HG03135 (cell line): ENCODE results near the gene PEA15.

Source experiments
- ATAC-seq: cut with Tn5 transposase; IDR thresholded peaks from one replicate; pipeline ENCODE4 v1.9.1; 2021; ENCODE audit warnings: mild to moderate bottlenecking, moderate library complexity; ENCODE audit not compliant: unreplicated experiment

The PEA15 gene

GRCh38 chr1:160207771-160208556 lies 2.8 kb downstream of the PEA15 start:
- ATAC-seq: no peak

DNA sequence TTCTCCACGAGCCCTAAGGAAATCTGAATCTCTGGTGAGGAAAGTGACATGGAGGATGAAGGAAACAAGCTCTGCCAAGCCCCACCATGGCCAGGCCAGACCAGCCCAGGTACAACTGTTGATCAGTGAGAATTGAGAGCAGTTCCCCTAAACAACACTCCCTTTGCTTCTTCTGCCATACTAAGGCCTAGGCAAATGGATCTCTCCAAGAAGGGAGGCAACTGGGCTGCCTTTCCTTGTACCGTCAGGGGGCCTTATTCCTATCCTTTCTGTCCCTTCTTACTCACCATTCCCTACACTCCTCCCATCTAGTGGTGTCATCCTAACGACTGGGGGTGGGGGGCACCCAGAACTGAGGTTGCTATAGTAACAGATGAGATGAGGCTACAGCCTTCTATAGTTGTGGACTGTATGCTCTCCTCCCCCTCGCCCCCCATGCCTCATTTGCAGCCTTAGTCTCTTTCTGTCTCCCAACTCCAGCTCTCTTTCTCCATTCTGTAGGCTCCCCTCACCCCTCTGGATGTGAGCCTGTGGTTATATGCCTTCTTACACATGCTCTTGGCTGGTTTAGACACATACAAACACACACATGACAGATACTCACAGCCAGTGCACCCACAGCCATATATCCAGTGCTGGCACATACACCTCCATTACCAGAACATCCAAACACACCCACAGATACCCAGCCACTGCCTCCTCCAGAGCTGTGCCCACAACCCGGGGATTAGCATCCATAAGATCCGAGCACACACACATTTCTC lies 3.6 kb downstream of the PEA15 start:
- no peak for ATAC-seq

GRCh38 chr1:160209321-160210046 lies 4.3 kb downstream of the PEA15 start:
- no peak for ATAC-seq

DNA sequence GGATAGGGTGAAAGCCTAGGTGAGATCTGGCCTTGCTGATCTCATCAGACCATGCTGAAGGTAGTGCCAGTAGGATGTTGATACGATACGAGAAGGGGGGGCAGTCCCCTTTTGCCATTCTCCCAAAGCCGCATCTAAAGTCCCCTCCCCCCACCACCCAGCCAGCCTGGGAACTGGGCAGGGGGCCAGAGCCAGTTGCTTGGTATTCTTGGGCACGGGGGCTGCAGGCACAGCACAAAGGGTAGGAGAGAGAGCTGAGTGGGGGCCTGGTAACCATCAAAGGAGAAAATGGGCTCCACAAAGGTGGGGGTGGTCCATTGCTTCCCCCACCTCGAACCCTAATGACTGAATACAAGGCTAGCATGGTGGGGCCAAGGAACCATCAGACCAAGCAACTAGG lies 5.4 kb downstream of the PEA15 start:
- no peak for ATAC-seq

DNA sequence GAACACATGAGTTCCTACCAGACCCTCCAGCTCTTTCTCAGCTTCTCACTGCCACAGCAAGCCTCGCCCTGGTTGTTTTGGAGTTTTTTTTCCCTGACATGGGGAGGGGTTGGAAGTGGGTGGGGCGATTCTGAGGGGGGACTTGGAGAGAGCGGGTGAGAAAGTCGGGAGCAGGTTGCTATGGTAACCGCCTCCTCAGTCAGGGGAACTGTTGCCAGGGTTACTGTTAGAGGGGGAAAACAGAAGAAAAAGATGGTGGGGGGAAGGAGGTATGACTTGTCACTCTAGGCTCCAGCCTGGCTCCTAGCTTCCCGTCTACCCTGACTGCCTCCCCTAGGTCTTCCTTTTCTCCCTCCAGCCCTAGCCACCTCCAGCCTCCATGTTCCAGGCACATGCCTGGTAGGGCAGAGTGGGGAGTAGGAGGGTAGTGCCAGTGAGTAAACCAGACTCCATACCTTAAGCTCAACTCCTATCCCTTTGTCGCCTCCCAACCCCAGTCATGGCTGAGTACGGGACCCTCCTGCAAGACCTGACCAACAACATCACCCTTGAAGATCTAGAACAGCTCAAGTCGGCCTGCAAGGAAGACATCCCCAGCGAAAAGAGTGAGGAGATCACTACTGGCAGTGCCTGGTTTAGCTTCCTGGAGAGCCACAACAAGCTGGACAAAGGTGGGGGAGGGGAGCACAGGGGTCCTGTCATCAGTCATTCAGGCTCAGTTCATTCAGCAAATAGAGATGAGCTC lies 6.0 kb downstream of the PEA15 start:
- ATAC-seq: no peak

GRCh38 chr1:160214481-160215140 lies 9.4 kb downstream of the PEA15 start:
- no peak for ATAC-seq

GRCh38 chr1:160216301-160216700 lies 11.1 kb downstream of the PEA15 start:
- no peak for ATAC-seq

- ATAC-seq: no peak
Observed at GRCh38 chr1:160217481-160218051, 12.4 kb downstream of the PEA15 start.

DNA sequence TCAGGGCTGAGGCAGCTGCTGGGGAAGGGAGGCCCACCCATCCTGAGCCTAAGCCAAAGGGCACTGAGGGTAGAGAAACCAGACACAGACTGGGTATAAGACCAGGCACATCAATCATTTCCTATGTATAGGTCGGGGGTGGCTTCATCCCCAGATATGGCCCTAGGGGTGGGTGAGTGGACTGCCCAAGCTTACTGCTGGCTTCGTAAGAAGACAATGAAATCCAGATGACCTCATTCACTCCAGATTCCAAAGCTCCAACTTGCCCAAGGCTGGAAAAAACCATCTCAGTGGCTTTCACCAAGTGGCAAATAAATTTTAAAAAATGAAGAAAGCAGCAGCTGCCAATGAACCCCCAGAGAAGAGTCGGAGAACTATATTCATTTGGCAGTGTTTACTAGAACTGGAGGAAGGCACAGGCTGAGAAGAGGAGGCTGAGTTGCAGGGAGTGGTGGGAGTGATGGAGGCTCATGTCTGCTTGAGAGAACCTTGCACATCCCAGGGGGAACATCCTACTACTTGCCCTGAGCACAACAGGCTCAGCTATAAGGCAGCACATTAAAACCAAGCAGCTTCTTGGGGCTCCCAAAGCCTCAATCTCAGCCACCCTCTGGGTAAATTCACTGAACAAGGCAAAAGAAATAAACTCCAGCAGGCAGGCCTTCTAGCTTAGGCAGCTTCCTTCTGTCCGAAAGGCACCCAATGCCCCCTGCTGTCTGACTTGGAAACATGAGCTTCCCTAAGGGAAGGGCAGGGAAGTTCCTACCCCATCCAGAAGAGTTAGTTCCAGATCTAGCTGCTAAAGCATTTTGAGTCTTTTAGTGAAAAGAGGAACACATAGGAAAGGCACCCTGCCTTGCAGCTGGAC lies 14.1 kb downstream of the PEA15 start:
- ATAC-seq: no peak

DNA sequence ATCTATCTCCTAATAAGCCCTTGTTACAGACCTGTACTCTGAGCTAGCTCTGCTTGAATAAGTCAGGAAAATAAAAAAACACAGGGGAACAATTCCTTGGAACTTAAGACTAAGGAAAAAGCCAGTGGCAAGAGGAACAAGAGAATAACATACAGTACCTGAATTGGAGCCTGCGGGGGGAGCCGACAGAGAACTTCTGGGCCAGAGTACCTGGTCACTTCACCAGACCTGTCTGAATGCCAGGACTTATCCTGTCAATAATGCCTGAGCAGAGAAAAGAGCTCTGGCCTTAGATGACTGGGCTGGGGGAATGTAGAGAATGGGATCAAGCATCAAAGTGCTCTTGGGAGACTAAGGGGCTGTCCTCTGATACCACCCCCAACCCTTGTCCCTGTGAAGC lies 15.1 kb downstream of the PEA15 start:
- no peak for ATAC-seq

- ATAC-seq: no peak
Observed at GRCh38 chr1:160221089-160221488, 15.9 kb downstream of the PEA15 start.

- ATAC-seq: no peak
Observed at GRCh38 chr1:160222546-160222945, 17.4 kb downstream of the PEA15 start.

DNA sequence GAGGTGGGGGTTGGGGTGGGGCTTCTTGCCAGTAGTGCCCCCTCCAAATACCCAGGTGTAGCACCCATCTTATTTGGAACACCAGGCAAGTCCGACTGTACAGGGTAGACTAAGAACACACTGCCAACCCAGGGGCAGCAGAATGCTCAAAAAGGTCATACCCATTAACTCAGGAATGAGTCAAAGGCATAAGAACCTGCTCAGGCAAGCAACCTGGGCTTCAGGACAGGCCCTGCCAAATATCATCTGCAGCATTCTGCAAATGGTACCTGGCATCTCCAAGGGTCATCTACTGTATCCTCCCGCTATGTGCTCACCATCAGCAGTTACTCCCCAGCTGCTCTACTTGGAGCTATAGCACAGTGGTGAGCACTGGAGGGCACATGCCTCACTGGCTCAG lies 19.4 kb downstream of the PEA15 start:
- no peak for ATAC-seq

DNA sequence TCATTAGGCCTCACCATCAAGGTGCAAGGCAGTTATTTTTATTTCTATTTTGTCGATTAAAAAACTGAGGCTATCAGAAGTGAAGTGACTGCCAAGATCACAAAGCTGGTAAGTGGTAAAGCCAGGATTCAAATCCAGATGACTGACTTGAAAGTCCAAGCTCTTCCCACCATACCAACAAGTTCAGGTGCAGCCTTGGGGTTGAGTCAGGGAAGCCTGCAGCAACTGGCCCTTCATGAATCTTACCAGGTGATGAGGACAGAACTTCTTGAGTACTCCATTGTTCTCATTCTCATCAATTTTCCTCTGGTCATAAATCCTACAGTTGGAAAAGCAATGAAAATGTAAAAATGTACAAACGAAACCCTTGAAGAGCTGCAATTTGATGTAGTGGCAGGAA lies 20.2 kb downstream of the PEA15 start:
- no peak for ATAC-seq

DNA sequence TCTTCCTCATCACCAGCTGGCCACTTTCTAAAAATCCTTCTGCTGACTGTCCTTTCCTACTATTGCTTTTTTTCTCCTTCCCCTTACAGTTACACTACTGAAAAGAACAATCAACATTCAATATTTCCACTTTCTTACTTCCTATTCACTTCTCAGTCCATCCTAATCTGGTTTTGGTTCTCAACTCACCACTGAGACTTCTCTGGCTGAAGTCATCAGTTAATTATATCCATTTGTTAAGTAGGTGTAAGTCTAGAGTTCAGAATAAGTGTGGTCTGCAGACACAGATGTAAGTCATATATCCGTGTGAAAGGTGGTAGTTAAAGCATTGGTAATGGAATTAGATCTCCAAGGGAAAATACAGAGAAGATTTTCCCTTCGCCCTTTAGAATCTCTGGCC lies 21.4 kb downstream of the PEA15 start:
- ATAC-seq: no peak

- ATAC-seq: no peak
Observed at GRCh38 chr1:160227034-160227433, 21.9 kb downstream of the PEA15 start.

DNA sequence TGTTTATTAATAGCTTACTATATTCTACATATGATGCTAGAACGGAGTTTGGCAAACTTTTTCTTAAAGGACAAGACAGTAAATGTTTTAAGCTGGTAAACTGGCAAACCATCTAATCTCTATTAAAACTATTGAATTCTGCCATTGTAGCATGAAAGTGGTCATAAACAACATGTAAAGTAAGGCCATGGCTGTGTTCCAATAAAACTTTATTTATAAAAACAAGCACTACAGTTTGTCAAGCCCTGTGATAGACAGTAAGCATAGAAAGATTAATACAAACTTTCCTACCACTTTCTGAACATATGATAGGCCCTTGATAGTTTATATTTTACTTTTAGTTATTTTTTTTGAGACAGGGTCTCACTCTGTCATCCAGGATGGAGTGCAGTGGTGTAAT lies 22.4 kb downstream of the PEA15 start:
- no peak for ATAC-seq

GRCh38 chr1:160228431-160228830 lies 23.2 kb downstream of the PEA15 start:
- no peak for ATAC-seq

DNA sequence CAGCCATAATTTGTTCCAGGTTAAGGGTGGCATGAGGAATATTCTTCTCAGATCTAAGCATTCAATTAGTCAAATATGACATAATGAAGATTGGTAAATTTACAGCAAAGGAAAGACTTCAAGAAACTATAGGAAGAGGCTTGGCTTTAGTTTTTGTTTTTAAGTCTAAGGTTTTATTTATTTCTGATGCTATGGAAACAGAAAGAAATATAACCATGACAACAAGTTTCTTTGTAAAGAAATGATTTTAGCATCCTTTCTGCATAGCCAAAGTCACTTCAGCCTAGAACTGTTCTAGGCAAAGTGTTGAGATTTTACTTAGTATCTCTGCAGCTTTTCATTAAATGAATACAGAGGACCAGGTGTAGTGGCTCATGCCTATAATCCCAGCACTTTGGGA lies 27.7 kb downstream of the PEA15 start:
- no peak for ATAC-seq
